HepG2 (cell line): ENCODE measurements around the gene ITCH. TPM values are rescaled to one million over a fixed set of nuclear protein-coding genes. Genes with fewer than 3 reads are reported as not detected.

ENCODE experiments used
- E2F1 ChIP-seq: sonication (generic); formaldehyde crosslinking; IDR thresholded peaks from 2 replicates; pipeline ENCODE4 v1.5.0; 2020; ENCODE audit warnings: missing genetic modification reagents
- E2F5 ChIP-seq: sonication (generic); formaldehyde crosslinking; conservative IDR thresholded peaks from 2 replicates; pipeline ENCODE4 v1.4.0; 2020; ENCODE audit warnings: missing genetic modification reagents
- EEA1 ChIP-seq: sonication (generic); formaldehyde crosslinking; IDR thresholded peaks from 2 replicates; pipeline ENCODE4 v1.5.1; 2020; ENCODE audit warnings: mild to moderate bottlenecking, missing genetic modification reagents, borderline replicate concordance
- KDM5A ChIP-seq: fragments of 200-600 bp; sonication (generic); IDR thresholded peaks from 2 replicates; pipeline ENCODE4 v1.7.0; 2018; ENCODE audit warnings: antibody characterized with exemption, mild to moderate bottlenecking, low read length, borderline replicate concordance
- NFKB2 ChIP-seq: sonication (generic); formaldehyde crosslinking; IDR thresholded peaks from 2 replicates; pipeline ENCODE4 v1.4.0; 2020; ENCODE audit warnings: missing genetic modification reagents, borderline replicate concordance
- RBFOX2 ChIP-seq: fragments of 200-400 bp; formaldehyde crosslinking; IDR thresholded peaks from 2 replicates; pipeline ENCODE4 v1.6.1; 2017; ENCODE audit warnings: low read depth, mild to moderate bottlenecking, low read length
- ZNF18 ChIP-seq: sonication (generic); formaldehyde crosslinking; IDR thresholded peaks from 2 replicates; pipeline ENCODE4 v1.8.0; 2022; ENCODE audit warnings: mild to moderate bottlenecking, missing genetic modification reagents; ENCODE audit not compliant: insufficient replicate concordance
- ZNF30 ChIP-seq: sonication (generic); formaldehyde crosslinking; IDR thresholded peaks from 2 replicates; pipeline ENCODE4 v1.5.0; 2020; ENCODE audit warnings: mild to moderate bottlenecking, missing genetic modification reagents
- ZNF446 ChIP-seq: sonication (generic); formaldehyde crosslinking; IDR thresholded peaks from 2 replicates; pipeline ENCODE4 v1.5.0; 2020; ENCODE audit warnings: mild to moderate bottlenecking, missing genetic modification reagents
- ZNF615 ChIP-seq: sonication (generic); formaldehyde crosslinking; IDR thresholded peaks from 2 replicates; pipeline ENCODE4 v1.5.0; 2020; ENCODE audit warnings: mild to moderate bottlenecking, missing genetic modification reagents, borderline replicate concordance
- polyA plus RNA-seq, 8 experiments: library from polyadenylated mRNA; depleted of rRNA in 3 of 8; stranded (reverse) in 7 of 8; unstranded in 1 of 8; fragments of >200 nt; fragmentation: Illumina TruSeq in 4 of 8; extraction: Trizol in 4 of 8; gene quantifications; 2 replicates each; pipeline versions ENCODE4 v1.2.1 to v1.2.3, GENCODE V29; 2011 to 2016; ENCODE audit warnings: low read depth in 4 of 8, missing spikeins in 1 of 8, mixed read lengths in 1 of 8; ENCODE audit not compliant: insufficient read depth in 1 of 8
- total RNA-seq, 5 experiments: library from RNA; depleted of rRNA; stranded (reverse); fragments of >200 nt; fragmentation: Illumina TruSeq; extraction: Trizol; gene quantifications; 2 replicates each; pipeline ENCODE4 v1.2.3, GENCODE V29; 2016; ENCODE audit warnings: low read depth in 1 of 5
- TF ChIP-seq, protein P1 (sequence below), 2 experiments: IDR thresholded peaks; 2 replicates each; pipeline ENCODE4 v1.6.1; 2011 to 2012; ENCODE audit warnings: low read length in 2 of 2, borderline replicate concordance in 1 of 2, low read depth in 1 of 2, mild to moderate bottlenecking in 1 of 2, moderate library complexity in 1 of 2
- TF ChIP-seq, protein P2 (sequence below): sonication (generic); formaldehyde crosslinking; IDR thresholded peaks from 2 replicates; pipeline ENCODE4 v1.4.0; 2020; ENCODE audit warnings: missing genetic modification reagents, borderline replicate concordance

The ITCH gene
- total and polyA plus RNA-seq, 2 of the 13 experiments (the other 11 are each of a cell fraction or from before 2014, with no cell fraction given), result 20.5 to 112 TPM

GRCh38 chr20:34363465-34364222 is 571 bp downstream of the ITCH start (continued):
- TF ChIP-seq ZNF18 (CRISPR knock-in tag), result peak; percentile 55
- peak; percentile 62; the same call in 1 of the 2 replicates for TF ChIP-seq NFKB2
- TF ChIP-seq, protein P1, sequence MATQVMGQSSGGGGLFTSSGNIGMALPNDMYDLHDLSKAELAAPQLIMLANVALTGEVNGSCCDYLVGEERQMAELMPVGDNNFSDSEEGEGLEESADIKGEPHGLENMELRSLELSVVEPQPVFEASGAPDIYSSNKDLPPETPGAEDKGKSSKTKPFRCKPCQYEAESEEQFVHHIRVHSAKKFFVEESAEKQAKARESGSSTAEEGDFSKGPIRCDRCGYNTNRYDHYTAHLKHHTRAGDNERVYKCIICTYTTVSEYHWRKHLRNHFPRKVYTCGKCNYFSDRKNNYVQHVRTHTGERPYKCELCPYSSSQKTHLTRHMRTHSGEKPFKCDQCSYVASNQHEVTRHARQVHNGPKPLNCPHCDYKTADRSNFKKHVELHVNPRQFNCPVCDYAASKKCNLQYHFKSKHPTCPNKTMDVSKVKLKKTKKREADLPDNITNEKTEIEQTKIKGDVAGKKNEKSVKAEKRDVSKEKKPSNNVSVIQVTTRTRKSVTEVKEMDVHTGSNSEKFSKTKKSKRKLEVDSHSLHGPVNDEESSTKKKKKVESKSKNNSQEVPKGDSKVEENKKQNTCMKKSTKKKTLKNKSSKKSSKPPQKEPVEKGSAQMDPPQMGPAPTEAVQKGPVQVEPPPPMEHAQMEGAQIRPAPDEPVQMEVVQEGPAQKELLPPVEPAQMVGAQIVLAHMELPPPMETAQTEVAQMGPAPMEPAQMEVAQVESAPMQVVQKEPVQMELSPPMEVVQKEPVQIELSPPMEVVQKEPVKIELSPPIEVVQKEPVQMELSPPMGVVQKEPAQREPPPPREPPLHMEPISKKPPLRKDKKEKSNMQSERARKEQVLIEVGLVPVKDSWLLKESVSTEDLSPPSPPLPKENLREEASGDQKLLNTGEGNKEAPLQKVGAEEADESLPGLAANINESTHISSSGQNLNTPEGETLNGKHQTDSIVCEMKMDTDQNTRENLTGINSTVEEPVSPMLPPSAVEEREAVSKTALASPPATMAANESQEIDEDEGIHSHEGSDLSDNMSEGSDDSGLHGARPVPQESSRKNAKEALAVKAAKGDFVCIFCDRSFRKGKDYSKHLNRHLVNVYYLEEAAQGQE (IDR thresholded peaks at IDR 0.05; ENCODE audit: borderline replicate concordance in 1 of 2, low read depth in 1 of 2, low read length in 2 of 2), result no peak
- peak; percentile 67 for TF ChIP-seq KDM5A
- no peak for TF ChIP-seq ZNF615 (CRISPR knock-in tag)
- TF ChIP-seq RBFOX2, result peak; percentile 86
- peak; percentile 14 for TF ChIP-seq E2F1
- peak; percentile 8; the same call in 1 of the 2 replicates for TF ChIP-seq ZNF30 (CRISPR knock-in tag)
- TF ChIP-seq, protein P2, sequence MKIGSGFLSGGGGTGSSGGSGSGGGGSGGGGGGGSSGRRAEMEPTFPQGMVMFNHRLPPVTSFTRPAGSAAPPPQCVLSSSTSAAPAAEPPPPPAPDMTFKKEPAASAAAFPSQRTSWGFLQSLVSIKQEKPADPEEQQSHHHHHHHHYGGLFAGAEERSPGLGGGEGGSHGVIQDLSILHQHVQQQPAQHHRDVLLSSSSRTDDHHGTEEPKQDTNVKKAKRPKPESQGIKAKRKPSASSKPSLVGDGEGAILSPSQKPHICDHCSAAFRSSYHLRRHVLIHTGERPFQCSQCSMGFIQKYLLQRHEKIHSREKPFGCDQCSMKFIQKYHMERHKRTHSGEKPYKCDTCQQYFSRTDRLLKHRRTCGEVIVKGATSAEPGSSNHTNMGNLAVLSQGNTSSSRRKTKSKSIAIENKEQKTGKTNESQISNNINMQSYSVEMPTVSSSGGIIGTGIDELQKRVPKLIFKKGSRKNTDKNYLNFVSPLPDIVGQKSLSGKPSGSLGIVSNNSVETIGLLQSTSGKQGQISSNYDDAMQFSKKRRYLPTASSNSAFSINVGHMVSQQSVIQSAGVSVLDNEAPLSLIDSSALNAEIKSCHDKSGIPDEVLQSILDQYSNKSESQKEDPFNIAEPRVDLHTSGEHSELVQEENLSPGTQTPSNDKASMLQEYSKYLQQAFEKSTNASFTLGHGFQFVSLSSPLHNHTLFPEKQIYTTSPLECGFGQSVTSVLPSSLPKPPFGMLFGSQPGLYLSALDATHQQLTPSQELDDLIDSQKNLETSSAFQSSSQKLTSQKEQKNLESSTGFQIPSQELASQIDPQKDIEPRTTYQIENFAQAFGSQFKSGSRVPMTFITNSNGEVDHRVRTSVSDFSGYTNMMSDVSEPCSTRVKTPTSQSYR (CRISPR knock-in tag), result 0 out of 2 replicates have a peak, but pooled peaks have one; percentile 29
- TF ChIP-seq EEA1 (CRISPR knock-in tag), result 0 out of 2 replicates have a peak, but pooled peaks have one; percentile 34
- TF ChIP-seq E2F5 (CRISPR knock-in tag), result no peak
- no peak; the same call in 1 of the 2 replicates for TF ChIP-seq ZNF446 (CRISPR knock-in tag)
